SK-N-SH treated with all-trans-retinoic acid at 6 μM for 48 hours (cell line): ENCODE data around the gene CLEC16A.

Experiments
- ATAC-seq: fragments of 200-7000 bp; cut with Tn5 transposase; 3 replicates; pipeline ENCODE4 v1.9.1; 2020; ENCODE audit warnings: mild to moderate bottlenecking, moderate library complexity
- ARNTL ChIP-seq: fragments of 450-650 bp; formaldehyde crosslinking; IDR thresholded peaks from 2 replicates; pipeline ENCODE4 v1.5.0; 2020; ENCODE audit warnings: low read depth, mild to moderate bottlenecking, moderate library complexity, borderline replicate concordance
- BACH2 ChIP-seq: fragments of 250-450 bp; sonication (Bioruptor Pico); IDR thresholded peaks from 2 replicates; pipeline ENCODE4 v1.9.0; 2021; ENCODE audit warnings: mild to moderate bottlenecking, borderline replicate concordance
- CREB5 ChIP-seq: fragments of 250-450 bp; sonication (Bioruptor Pico); IDR thresholded peaks from 2 replicates; pipeline ENCODE4 v1.5.1; 2020; ENCODE audit warnings: low read depth, mild to moderate bottlenecking, moderate library complexity
- CSDC2 ChIP-seq: fragments of 250-450 bp; sonication (Bioruptor Pico); IDR thresholded peaks from 2 replicates; pipeline ENCODE4 v1.5.0; 2020; ENCODE audit warnings: mild to moderate bottlenecking, moderate library complexity
- GLIS3 ChIP-seq: fragments of 250-450 bp; sonication (Bioruptor Pico); IDR thresholded peaks from 2 replicates; pipeline ENCODE4 v1.5.0; 2020; ENCODE audit warnings: mild to moderate bottlenecking, moderate library complexity
- ISL1 ChIP-seq: fragments of 250-450 bp; sonication (Bioruptor Pico); IDR thresholded peaks from 2 replicates; pipeline ENCODE4 v2.1.2; 2022; ENCODE audit warnings: mild to moderate bottlenecking, moderate library complexity
- OSR1 ChIP-seq: fragments of 250-450 bp; sonication (Bioruptor Pico); IDR thresholded peaks from 2 replicates; pipeline ENCODE4 v1.8.0; 2022; ENCODE audit warnings: moderate library complexity, mild to moderate bottlenecking, inconsistent platforms
- PATZ1 ChIP-seq: fragments of 250-450 bp; sonication (Bioruptor Pico); IDR thresholded peaks from 2 replicates; pipeline ENCODE4 v1.8.0; 2020; ENCODE audit warnings: mild to moderate bottlenecking, moderate library complexity, borderline replicate concordance
- POU6F1 ChIP-seq: fragments of 250-450 bp; sonication (Bioruptor Pico); IDR thresholded peaks from 2 replicates; pipeline ENCODE4 v1.8.0; 2021; ENCODE audit warnings: low read depth, mild to moderate bottlenecking, moderate library complexity, borderline replicate concordance
- PPARA ChIP-seq: fragments of 250-450 bp; sonication (Bioruptor Pico); IDR thresholded peaks from 2 replicates; pipeline ENCODE4 v1.5.0; 2020; ENCODE audit warnings: mild to moderate bottlenecking, borderline replicate concordance
- RARB ChIP-seq: fragments of 250-450 bp; sonication (Bioruptor Pico); IDR thresholded peaks from 2 replicates; pipeline ENCODE4 v1.8.0; 2021; ENCODE audit warnings: mild to moderate bottlenecking, moderate library complexity
- SNAI2 ChIP-seq: fragments of 250-450 bp; sonication (Bioruptor Pico); IDR thresholded peaks from 2 replicates; pipeline ENCODE4 v1.5.0; 2020; ENCODE audit warnings: mild to moderate bottlenecking, moderate library complexity
- TCF4 ChIP-seq: fragments of 250-450 bp; sonication (Bioruptor Pico); IDR thresholded peaks from 2 replicates; pipeline ENCODE4 v1.8.0; 2021; ENCODE audit warnings: mild to moderate bottlenecking, moderate library complexity, borderline replicate concordance
- TOX ChIP-seq: fragments of 250-450 bp; sonication (Bioruptor Pico); IDR thresholded peaks from 2 replicates; pipeline ENCODE4 v1.8.0; 2021; ENCODE audit warnings: mild to moderate bottlenecking, moderate library complexity, borderline replicate concordance
- TSHZ2 ChIP-seq: fragments of 250-450 bp; sonication (Bioruptor Pico); IDR thresholded peaks from 2 replicates; pipeline ENCODE4 v1.5.0; 2020; ENCODE audit warnings: mild to moderate bottlenecking, moderate library complexity
- ZC3H10 ChIP-seq: fragments of 250-450 bp; sonication (Bioruptor Pico); IDR thresholded peaks from 2 replicates; pipeline ENCODE4 v1.5.1; 2021; ENCODE audit warnings: mild to moderate bottlenecking, moderate library complexity
- ZFP3 ChIP-seq: fragments of 250-450 bp; sonication (Bioruptor Pico); IDR thresholded peaks from 2 replicates; pipeline ENCODE4 v1.5.0; 2020; ENCODE audit warnings: mild to moderate bottlenecking, moderate library complexity
- ZFP30 ChIP-seq: fragments of 450-650 bp; formaldehyde crosslinking; IDR thresholded peaks from 2 replicates; pipeline ENCODE4 v1.5.0; 2022; ENCODE audit warnings: mild to moderate bottlenecking, moderate library complexity
- ZNF565 ChIP-seq: fragments of 450-650 bp; formaldehyde crosslinking; conservative IDR thresholded peaks from 2 replicates; pipeline ENCODE4 v1.5.0; 2020; ENCODE audit warnings: low read depth, mild to moderate bottlenecking, moderate library complexity
- ZNF70 ChIP-seq: fragments of 450-650 bp; formaldehyde crosslinking; IDR thresholded peaks from 2 replicates; pipeline ENCODE4 v1.5.0; 2020; ENCODE audit warnings: mild to moderate bottlenecking, moderate library complexity
- ZNF8 ChIP-seq: fragments of 450-650 bp; formaldehyde crosslinking; IDR thresholded peaks from 2 replicates; pipeline ENCODE4 v1.5.0; 2020; ENCODE audit warnings: mild to moderate bottlenecking, moderate library complexity

CLEC16A gene

GRCh38 chr16:11098601-11099390 lies 154.4 kb downstream of the CLEC16A start:
- ATAC-seq = no peak

GRCh38 chr16:11099672-11100205 lies 155.4 kb downstream of the CLEC16A start:
- no peak for ATAC-seq
- TF ChIP-seq GLIS3 (no peak), TOX (no peak), BACH2 (CRISPR knock-in tag) (no peak), PPARA (no peak), ZNF70 (CRISPR knock-in tag) (no peak), SNAI2 (CRISPR knock-in tag) (no peak), ZFP30 (no peak), CREB5 (CRISPR knock-in tag) (no peak), PATZ1 (CRISPR knock-in tag) (no peak), ZNF8 (CRISPR knock-in tag) (no peak)

More at GRCh38 chr16:11098601-11099390, 154.4 kb downstream of the CLEC16A start:
- TF ChIP-seq ZC3H10 (CRISPR knock-in tag) (no peak), GLIS3 (no peak), CREB5 (CRISPR knock-in tag) (no peak), ARNTL (CRISPR knock-in tag) (no peak), RARB (CRISPR knock-in tag) (no peak), ZFP30 (no peak), ZNF8 (CRISPR knock-in tag) (no peak), ZNF70 (CRISPR knock-in tag) (no peak), PATZ1 (CRISPR knock-in tag) (no peak), OSR1 (CRISPR knock-in tag) (no peak), POU6F1 (CRISPR knock-in tag) (no peak), TCF4 (CRISPR knock-in tag) (no peak), ZFP3 (CRISPR knock-in tag) (no peak), ZNF565 (no peak), CSDC2 (CRISPR knock-in tag) (no peak), ISL1 (CRISPR knock-in tag) (no peak)

- ATAC-seq = peak; percentile 63
- TF ChIP-seq RARB (CRISPR knock-in tag) (no peak), TSHZ2 (CRISPR knock-in tag) (no peak), CSDC2 (CRISPR knock-in tag) (no peak), BACH2 (CRISPR knock-in tag) (no peak), ZNF565 (no peak), ZNF70 (CRISPR knock-in tag) (no peak), TCF4 (CRISPR knock-in tag) (no peak), ARNTL (CRISPR knock-in tag) (no peak), POU6F1 (CRISPR knock-in tag) (no peak), ZNF8 (CRISPR knock-in tag) (no peak), ZC3H10 (CRISPR knock-in tag) (no peak), PPARA (no peak), ZFP30 (no peak)
Observed at GRCh38 chr16:11100239-11100750, 155.9 kb downstream of the CLEC16A start.
